Measurements from ENCODE around the gene USP33. TPM values are rescaled to one million over a fixed set of nuclear protein-coding genes. Genes with fewer than 3 reads are reported as not detected.

USP33 gene
- total RNA-seq, 2 experiments from 2014 or later = 35.8 to 36.2 TPM

- Mint-ChIP-seq H3K4me3 (no peak overlapping the region), H3K4me1 (ENCODE audit: low read depth) (no peaks in the 10 kb centered on the region), H3K36me3 (ENCODE audit: low read depth) (peaks cover 14% of the 10 kb centered on the region), H3K27ac (no peak overlapping the region), H3K27me3 (no peaks in the 10 kb centered on the region), H3K9me3 (no peaks in the 10 kb centered on the region)
- ATAC-seq (no peak), DNase-seq (no peak)
- intact Hi-C loops (cut with micrococcal nuclease) = no loop called here
- ChIA-PET CTCF (interaction anchor here (0.8 kb wide), 1 partner anchor 14 kb away, joined by 3 read pairs; no protein-coding TSS in a partner anchor), POLR2A (no interaction called here)
- no peak for TF ChIP-seq CTCF (IDR thresholded peaks at IDR 0.05)
Measured at GRCh38 chr1:77697441-77697840, 62.2 kb downstream of the USP33 start.

GRCh38 chr1:77688939-77689338 lies 70.7 kb downstream of the USP33 start:
- Mint-ChIP-seq H3K9me3 (no peaks in the 10 kb centered on the region), H3K36me3 (ENCODE audit: low read depth) (peaks cover 9% of the 10 kb centered on the region), H3K4me1 (ENCODE audit: low read depth) (peaks cover 8% of the 10 kb centered on the region), H3K27ac (no peak overlapping the region), H3K27me3 (no peaks in the 10 kb centered on the region), H3K4me3 (no peak overlapping the region)
- POLR2A ChIA-PET = no interaction called here
- DNase-seq = no peak
- CTCF ChIA-PET = no interaction called here
- TF ChIP-seq CTCF (IDR thresholded peaks at IDR 0.05) = no peak
- intact Hi-C loops (cut with micrococcal nuclease) = no loop called here
- ATAC-seq = no peak

DNA sequence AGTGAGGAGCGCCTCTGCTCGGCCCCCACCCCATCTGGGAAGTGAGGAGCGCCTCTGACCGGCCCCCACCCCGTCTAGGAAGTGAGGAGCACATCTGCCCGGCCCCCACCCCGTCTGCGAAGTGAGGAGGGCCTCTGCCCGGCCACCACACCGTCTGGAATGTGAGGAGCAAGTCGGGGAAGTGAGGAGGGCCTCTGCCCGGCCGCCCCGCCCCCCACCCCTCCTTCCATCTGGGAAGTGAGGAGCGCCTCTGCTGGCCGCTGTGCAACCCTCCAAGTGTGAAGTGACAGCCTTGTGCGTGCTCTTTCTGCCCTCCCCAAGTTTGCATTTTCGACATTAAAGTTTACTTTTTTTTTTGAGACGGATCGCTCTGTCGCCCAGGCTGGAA lies 72.1 kb downstream of the USP33 start:
- ChIA-PET CTCF (no interaction called here), POLR2A (no interaction called here)
- ATAC-seq = no peak
- Mint-ChIP-seq H3K4me3 (peak overlapping the region; percentile 57), H3K27ac (peak overlapping the region; percentile 59), H3K4me1 (ENCODE audit: low read depth) (peaks cover 11% of the 10 kb centered on the region), H3K27me3 (no peaks in the 10 kb centered on the region), H3K36me3 (ENCODE audit: low read depth) (peaks cover 5% of the 10 kb centered on the region), H3K9me3 (no peaks in the 10 kb centered on the region)
- no peak for DNase-seq
- intact Hi-C loops (cut with micrococcal nuclease) = no loop called here
- TF ChIP-seq CTCF (IDR thresholded peaks at IDR 0.05) = no peak

GRCh38 chr1:77686796-77687518 lies 72.7 kb downstream of the USP33 start:
- H3K9me3 Mint-ChIP-seq = no peaks in the 10 kb centered on the region
- no peak for ATAC-seq
- no peak for TF ChIP-seq CTCF (IDR thresholded peaks at IDR 0.05)
- DNase-seq = no peak
- no peak overlapping the region for H3K4me3 Mint-ChIP-seq
- H3K4me1 Mint-ChIP-seq (ENCODE audit: low read depth) = peaks cover 11% of the 10 kb centered on the region
- ChIA-PET CTCF (no interaction called here), POLR2A (no interaction called here)
- no peak overlapping the region for H3K27ac Mint-ChIP-seq
- intact Hi-C loops (cut with micrococcal nuclease) = no loop called here
- peaks cover 9% of the 10 kb centered on the region for H3K36me3 Mint-ChIP-seq (ENCODE audit: low read depth)
- H3K27me3 Mint-ChIP-seq = no peaks in the 10 kb centered on the region

All from activated CD8-positive, alpha-beta T cell treated with anti-CD3 and anti-CD28 coated beads for 36 hours (primary cell).